Measurements from ENCODE around the gene MAB21L3.
A peak's percentile ranks its signal among the peaks of the same experiment; 100 is the strongest.
"Not testable (repeated sequence)": the region's sequence is repeated elsewhere in the genome, so short reads cannot be mapped to it uniquely, and the experiment has no call there.

MAB21L3 gene

DNA sequence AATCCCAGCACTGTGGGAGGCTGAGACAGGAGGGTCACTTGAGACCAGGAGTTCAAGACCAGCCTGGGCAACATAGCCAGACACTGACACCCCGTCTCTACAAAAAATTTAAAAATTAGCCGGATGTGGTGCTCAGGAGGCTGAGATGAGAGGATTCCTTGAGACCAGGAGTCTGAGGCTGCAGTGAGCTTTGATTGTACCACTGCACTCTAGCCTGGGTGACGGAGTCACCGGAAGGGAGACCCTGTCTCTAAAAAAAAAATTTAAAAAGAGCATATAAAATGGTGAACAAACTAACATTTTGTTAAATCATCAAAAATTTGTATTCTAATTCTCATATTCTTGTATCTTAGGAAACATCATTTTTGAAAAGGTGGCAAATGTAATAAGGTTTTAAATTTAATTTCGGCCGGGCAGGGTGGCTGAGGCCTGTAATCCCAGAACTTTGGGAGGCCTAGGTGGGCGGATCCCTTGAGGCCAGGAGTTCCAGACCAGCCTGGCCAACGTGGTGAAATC lies 27.1 kb downstream of the MAB21L3 start:
- DNase-seq (ENCODE audit: low read depth), result no peak

DNA sequence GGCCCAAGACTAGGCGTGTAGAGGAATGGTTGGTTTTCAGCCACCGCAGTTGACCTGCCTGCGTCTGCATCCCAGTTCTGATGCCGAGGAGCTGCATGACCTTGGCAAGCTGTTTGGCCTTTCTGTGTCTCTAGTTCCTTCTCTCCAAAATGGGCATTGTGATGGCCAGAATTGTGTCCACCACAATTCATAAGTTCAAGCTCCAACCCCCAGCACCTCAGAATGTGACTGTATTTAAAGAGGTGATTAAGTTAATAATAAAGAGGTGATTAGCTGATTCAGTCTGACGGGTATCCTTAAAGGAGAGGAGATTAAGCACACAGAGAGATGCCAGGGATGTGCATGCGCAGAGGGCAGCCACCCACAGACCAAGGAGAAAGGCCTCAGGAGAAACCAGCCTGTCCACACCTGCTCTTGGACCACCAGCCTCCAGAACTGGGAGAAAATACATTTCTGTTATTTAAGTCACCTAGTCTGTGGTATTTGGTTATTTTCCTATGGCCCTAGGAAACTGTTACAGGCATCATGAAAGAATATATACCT lies 28.5 kb downstream of the MAB21L3 start:
- no peak for DNase-seq (ENCODE audit: low read depth)

DNA sequence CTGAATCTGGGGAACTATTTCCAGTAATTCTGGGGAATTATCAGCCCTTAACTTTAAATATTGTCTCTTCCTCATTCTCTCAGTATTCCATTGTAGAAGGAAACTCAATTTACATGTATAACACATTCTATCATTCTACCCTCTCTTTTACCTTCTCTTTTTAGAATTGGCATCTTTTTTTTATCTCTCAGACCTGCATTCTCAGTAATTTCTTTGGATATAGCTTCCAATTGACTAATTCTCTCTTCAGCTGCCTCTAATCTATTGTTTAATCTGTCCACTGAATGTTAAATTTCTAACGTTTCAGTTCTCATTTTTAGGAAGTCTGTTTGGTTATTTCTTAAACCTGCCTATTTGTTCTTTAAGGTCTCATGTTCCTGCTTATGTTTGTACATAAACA lies 33.0 kb downstream of the MAB21L3 start:
- no peak for DNase-seq (ENCODE audit: low read depth)

DNA sequence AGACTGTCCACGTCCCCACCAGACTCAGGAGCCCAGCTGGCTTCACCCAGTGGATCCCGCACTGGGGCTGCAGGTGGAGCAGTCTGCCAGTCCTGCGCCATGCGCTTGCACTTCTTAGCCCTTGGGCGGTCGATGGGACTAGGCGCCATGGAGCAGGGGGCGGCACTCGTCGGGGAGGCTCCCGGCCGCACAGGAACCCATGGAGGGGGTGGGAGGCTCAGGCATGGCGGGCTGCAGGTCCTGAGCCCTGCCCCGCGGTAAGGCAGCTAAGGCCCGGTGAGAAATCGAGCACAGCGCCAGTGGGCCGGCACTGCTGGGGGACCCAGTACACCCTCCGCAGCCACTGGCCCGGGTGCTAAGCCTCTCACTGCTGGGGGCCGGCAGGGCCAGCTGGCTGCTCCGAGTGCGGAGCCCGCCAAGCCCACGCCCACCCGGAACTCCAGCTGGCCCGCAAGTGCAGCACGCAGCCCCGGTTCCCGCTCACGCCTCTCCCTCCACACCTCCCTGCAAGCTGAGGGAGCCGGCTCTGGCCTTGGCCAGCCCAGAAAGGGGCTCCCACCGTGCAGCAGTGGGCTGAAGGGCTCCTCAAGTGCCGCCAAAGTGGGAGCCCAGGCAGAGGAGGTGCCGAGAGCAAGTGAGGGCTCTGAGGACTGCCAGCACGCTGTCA lies 35.4 kb downstream of the MAB21L3 start:
- not testable (repeated sequence) for DNase-seq (ENCODE audit: low read depth)

DNA sequence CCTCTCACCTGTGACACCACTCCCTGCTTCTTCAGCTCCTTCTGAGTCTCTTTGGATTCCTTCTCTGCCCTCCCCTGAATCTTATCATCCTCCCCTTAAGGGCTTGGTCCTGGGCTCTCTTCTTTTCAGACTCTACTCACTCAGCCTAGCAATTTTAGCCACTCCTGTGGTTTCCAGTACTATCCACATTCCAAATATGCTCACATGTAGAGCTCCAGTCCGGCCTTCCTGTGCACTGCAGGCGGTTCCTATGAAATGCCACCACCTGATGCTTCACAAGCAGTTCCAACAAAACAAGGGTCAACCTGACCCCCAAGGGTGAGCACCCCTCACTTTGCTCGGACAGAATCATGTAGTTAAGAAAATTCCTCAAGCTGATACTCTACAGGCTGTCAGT lies 35.9 kb downstream of the MAB21L3 start:
- DNase-seq (ENCODE audit: low read depth), result no peak

DNA sequence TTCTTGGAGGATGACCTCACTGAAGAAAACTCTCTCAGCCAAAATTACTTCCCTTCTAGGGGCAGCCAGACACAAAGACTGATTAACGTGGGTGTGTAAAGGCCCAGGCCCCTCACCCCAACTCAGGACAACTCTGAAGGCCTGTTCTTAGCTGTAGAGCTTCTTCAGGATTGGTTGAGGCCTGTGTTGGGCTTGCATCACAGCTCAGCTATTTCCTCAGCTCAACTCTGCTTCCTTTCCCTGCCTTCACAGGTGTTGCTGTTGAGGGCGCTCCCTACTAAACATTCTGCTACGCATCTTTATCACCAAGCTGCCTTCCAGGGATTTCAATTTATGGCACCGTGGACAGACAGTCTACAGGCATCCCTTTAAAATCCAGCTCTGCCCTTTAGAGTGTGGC lies 36.8 kb downstream of the MAB21L3 start:
- no peak for DNase-seq (ENCODE audit: low read depth)

DNA sequence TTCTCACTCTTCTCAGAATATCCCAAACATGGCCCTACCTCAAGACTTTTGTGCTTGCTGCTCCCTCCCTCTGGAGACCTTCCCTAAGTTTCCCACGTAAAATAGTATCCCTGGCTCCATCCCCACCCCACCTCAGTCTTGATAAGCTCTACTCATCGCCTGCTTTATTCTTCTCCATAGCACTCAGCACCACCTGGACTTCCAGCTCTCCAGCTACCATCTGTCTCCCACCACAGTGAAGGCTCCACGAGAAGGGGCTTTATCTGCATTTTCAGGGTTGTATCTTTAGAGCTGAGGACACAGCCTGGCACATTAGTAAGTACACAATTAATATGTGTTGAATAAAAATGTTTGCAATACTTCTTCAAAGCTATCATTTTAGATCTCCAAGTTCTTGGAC lies 37.8 kb downstream of the MAB21L3 start:
- no peak for DNase-seq (ENCODE audit: low read depth)

DNA sequence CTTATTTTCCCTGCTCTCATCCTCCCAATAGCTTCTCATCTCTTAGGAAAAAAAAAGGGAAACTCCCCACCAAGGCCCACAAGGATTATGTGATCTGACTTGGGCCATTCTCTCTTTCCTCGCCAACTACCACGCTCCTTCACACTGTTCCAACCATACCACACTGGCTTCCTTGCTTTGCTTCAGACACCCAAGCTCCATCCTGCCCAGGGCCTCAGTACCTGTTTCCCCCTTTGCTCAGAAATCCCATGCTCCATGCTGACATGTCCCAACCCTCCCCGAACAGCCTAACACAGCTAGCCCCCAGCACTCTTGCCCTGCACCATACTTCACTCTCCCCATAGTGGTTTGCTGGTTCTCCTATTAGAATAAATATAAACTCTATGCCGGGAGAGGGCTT lies 39.2 kb downstream of the MAB21L3 start:
- no peak for DNase-seq (ENCODE audit: low read depth)

DNA sequence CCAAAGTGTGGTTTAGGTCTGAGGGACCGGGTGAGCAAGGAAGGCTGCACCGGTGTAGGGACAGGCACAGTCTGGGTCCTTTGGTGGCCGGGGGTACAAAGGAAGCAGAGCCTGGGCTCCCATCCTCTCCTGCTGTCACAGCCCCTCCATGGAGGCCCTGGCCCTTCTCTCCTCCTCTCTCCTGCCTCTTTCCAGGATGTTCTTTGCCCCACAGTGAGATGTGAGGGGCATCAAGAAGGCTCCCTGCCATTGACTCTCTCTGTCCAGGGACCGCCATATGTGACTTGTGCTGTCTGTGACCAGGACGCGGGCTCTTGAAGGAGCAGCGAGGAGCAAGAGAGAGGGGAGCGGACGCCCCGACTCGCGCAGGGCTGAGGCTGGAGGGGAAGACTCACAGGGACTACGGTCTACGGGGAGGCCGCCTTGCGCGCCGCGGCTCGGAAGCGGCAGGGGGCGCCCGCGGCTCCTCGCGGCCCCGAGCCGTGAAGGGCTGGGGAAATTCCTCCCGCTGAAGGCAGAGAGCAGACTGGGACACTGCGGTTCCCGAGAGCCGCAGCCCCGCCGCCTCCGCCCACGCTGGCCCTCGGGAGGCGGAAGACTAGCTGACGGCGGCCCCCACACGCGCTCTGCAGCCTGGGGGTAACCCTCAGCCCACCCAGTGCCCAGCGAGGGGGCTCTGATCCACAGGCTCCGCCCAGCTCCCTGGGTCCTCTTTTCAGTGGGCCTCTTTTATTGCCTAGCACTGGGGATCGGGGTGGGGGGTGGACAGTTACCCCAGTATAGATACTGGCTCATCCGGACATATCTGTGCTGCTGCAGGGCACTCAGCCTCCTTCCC lies 40.8 kb downstream of the MAB21L3 start:
- DNase-seq (ENCODE audit: low read depth), result peak; percentile 56

DNA sequence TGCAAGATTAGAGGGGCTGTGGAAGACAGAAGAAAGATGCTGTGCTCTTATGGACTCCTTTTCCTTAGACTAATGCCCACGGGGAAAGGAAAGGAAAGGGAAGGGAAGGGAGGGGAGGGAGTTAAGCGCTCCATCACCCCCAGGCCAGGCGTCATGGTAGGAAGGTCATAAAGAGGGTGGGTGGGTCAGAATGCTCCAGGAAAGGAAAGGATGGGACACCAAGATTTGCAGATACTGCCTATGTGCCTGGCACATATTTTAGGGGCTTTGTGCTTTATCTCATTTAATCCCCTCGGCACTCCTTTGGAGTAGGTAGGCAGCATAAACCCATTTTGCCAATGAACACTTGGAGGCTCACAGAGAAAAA lies 41.4 kb downstream of the MAB21L3 start:
- DNase-seq (ENCODE audit: low read depth), result no peak

DNA sequence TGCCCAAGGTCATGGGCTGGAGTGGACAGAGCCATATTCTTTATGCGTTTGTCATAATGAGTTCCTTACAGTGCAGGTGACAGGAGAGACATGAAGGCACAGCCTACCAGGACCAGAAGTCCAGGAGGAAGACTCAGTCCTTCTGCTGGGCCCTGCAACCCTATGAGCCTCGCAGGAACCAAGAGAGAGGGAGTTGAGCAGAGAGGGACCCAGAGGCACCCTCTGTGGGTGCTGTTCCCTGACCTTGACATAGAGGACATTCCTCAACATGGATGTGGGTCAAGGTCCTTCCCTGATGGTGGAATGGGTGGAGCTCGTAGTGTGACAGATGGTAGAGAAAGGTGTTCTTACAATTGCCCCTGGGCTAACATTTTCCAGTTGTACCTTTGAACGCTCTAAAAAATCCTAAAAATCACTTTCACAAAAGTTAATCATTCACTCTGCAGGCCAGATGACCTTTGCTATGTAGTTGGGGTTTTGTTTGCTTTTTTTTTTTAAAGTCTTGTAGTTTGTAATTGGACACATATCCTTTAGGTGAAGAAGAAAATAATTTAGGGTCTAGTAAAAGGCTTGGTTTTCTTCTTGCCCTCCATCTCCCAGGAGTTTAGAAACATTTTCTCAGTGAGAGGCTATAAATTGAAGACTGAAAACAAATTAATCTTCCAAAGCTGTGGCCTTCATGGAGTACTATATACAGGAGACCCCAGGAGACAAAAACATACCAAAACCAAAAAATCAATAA lies 41.9 kb downstream of the MAB21L3 start:
- DNase-seq (ENCODE audit: low read depth), result no peak

DNA sequence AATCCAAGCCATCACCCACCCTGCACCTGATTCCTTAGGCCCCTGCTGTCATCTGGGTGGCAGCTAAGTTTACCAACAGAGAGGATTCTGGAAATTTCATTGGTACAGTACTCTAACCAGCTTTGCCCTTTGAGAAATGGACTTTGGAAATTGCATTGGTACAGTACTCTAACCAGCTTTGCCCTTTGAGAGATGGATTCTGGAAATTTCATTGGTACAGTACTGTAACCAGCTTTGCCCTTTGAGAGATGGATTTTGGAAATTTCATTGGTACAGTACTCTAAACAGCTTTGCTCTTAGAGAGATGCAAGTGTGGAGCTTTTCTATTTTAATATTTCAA lies 42.5 kb downstream of the MAB21L3 start:
- no peak for DNase-seq (ENCODE audit: low read depth)

DNA sequence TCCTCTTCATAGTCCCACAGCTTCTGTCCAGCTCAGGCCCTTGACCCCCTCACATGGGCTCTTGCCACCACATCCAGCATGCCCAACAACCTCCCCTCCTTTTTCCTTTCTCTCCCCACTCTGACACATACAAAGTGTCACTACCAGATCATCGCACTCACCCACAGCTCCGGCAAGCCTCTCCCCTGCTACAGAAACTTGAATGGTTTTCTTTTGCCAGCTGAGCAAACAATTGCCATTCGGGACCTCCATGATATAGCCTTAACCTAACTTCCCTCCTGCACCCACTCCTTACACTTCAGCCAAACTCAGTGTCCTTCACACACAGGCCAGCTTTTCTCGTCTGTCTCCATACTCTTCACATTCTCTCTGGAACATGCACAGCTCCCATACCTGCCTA lies 43.3 kb downstream of the MAB21L3 start:
- DNase-seq (ENCODE audit: low read depth), result no peak

DNA sequence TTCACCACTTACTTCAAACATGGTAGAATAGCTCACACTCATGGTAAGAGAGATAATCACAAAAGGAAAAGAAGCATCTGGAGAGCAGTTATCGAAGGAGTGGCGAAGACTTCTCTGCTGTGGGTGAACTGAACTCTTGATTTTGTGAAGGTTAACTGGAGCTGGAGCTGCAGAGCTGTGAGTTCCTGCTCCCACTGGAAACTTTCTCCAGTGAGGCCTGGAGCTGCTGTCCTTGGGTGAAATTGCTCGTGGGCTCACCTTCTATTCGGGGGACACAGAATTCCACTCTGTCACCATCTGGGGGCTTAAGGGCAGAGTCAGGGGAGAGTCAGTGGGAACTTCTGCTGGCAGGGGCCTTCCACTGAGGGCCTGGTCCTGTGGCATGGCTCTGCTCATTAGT lies 45.9 kb downstream of the MAB21L3 start:
- no peak for DNase-seq (ENCODE audit: low read depth)

DNA sequence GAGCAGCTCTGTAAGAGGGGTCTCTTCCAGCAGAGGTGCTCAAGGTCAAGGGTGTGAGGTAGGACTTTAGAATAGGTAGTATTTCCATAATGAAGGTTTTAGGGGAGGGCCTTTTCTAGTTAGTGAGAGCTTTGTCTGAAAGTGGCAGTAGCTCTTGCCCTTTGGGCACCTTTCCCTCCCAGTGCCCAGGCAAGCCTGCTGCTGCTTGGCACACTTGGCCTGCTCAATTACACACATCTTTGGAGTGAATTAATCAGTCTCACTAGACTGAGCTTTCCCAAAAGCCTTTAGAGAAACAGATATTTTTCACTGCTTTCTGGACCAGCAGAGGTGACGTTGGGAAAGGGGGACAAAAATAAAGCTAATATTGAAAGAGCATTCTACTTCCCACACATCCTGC lies 48.0 kb downstream of the MAB21L3 start:
- no peak for DNase-seq (ENCODE audit: low read depth)

DNA sequence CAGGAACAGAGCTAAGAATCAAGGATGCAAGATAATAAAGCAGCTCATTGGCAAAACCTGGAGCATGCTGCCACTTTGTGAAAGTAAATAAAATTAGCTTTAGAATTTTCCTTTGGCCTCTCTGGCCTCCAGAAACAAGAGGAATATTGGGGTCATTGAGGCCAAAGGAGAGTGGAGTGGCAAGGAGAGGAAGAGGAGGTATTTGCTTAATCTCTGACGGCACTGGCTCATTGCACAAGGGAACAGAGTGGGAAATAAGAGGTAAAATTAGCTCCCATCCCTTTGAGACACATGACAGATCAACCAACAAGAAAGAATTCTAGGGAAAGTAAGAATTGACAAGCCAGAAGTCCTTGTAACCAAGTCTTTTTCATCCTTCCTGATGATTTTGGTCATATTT lies 48.4 kb downstream of the MAB21L3 start:
- no peak for DNase-seq (ENCODE audit: low read depth)

DNA sequence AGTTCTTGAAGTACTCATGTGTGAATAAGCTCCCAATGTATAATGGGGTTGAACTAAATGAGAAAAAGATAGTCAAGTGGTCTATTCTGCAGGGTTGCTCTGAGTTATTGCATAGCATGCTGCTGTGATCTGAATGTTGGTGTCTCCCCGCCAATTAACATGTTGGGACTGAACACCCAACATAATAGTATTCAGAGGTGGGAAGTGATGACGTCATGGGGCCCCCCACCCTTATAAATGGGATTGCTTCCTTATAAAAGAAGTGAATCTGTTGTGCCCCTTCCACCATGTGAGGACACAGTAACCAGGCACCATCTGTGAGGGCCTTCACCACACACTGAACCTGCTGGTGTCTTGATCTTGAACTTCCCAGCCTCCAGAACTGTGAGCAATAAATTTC lies 50.2 kb downstream of the MAB21L3 start:
- no peak for DNase-seq (ENCODE audit: low read depth)

DNA sequence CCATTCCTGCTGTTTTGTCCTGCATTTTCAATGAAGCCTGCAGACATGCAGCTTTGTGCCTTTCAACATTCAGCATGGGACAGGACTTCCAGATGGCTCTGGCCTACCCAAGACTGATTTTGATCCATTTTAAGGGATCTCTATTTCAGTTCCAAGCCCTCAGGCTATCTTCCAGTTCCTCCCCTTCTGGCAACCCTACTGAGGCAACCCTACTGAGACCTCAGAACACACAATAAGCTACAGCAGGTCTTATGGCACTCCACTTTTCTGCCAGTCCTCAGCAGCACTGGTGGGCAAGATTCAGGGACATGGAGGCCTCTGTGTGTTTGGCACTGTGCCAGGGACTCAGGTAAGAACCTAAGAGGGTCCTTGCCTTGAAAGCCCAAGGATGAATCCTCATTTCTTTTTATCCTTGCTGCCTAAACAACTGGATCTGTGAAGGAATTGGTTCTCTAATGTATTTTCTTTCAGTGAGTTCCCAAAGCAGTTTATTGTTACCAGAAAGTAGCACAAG lies 50.7 kb downstream of the MAB21L3 start:
- no peak for DNase-seq (ENCODE audit: low read depth)

DNA sequence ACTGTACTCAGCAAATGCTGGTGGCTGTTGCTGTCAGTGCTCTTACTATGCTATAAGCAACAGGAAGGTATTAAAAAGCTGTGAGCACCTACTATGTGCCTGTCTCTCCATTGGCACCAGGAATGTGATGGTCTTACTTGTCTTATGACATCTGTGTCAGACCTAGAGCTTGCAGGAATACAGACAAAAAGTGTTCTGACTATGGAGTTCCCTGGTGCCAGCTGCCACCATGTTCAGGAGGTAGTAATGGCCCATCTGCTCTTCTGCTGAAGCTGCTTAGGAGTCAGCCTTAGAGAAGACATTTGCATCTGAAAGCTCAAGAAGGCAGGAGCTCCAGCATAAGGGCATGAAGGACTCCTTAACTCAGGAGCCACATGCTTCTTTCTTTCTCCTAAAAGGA lies 52.3 kb downstream of the MAB21L3 start:
- DNase-seq (ENCODE audit: low read depth), result no peak

DNA sequence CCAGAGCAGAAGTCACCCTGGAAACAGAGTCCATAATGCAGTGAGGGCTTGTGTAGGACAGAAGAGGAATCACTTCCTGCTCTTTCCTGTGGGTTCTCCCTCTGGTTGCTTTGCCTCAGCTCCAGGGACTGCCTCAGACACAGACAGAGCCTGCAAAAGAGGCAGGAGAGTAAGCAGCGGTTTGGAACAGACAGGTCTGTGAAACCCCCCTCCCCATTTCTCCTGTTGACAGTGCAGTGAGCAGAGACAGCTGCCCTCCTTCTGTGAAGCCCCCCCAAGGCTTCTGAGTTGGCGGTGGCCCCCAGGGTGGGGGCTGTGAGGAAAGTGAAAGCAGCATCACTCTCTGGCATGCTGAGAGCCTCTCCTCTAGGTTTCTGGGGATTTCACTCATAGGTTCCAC lies 53.0 kb downstream of the MAB21L3 start:
- DNase-seq (ENCODE audit: low read depth), result no peak

DNA sequence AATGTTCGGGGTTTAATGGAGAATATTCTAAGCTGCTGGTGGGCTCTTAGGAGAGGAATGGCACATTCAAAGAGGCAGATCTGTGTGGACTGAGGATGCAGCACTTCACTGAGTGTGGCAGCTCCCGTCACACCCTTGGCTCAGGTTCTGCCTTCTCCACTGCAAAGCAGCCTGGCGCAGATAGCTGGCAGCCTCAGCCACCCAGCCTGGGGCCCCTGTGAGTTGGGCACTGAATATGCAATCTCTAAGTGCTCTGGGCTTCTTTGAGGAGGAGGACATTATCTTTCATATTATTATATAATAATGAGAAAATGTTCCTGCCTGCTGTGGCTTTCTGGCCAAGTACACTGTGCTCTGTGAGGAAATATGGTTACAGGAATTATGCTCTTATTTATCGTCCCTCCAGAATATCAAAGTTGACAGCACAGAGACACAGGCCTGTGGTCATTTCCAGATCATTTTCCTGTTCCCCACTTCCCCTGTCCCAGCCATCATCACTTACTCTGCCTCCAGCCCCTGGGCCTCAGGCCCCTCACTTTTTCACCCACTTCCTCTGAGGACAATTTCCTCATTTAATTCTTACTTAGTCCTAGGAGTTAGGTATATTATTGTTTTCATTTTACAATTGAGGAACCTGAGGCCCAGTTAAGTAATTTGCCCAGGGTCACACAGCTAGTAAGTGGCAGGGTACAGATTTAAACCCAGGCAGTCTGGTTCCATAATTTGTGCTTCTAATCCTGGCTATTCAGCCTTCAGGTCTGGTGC lies 53.6 kb downstream of the MAB21L3 start:
- DNase-seq (ENCODE audit: low read depth), result no peak

DNA sequence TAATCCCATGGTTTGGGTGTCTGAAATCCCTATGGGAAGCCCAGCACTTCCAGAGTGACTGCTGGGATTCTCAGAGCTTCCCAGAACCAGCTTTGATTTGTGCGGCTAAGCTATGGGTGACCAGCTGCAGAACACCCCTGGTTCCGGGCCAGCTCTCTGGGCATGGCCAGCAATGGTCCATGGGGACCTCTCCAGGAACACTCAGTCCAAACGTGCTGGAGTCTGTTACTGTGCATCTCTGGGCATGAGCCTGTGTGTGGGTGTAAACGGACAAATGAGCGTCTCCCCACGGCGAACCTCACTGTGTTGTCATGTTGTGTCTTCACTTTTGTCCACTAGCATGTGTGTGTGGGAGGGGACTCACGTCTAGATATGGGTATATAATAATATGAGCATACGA lies 54.4 kb downstream of the MAB21L3 start:
- DNase-seq (ENCODE audit: low read depth), result no peak

All from stimulated activated CD8-positive, alpha-beta memory T cell treated with anti-CD3 and anti-CD28 coated beads, Interleukin-15, amount 100 ng/mL, for 24 hours (primary cell).